HFFc6 (cell line): Measurements from ENCODE around the gene VWA1. TPM values are rescaled to one million over a fixed set of nuclear protein-coding genes. Genes with fewer than 3 reads are reported as not detected.

Source experiments
- DNase-seq: peaks from one replicate; pipeline ENCODE4 v3.0.0-alpha.2; 2018
- H3K27ac Mint-ChIP-seq: 2 replicates; pipeline ENCODE4 v1.8.0; 2020; ENCODE audit warnings: mild to moderate bottlenecking, mixed read lengths
- H3K27me3 Mint-ChIP-seq: 2 replicates; pipeline ENCODE4 v1.8.0; 2021; ENCODE audit warnings: mild to moderate bottlenecking, moderate library complexity, mixed read lengths; ENCODE audit not compliant: insufficient read depth
- H3K36me3 Mint-ChIP-seq: 2 replicates; pipeline ENCODE4 v1.8.0; 2021; ENCODE audit warnings: low read depth, mixed read lengths
- H3K4me1 Mint-ChIP-seq: 2 replicates; pipeline ENCODE4 v1.8.0; 2020; ENCODE audit warnings: low read depth, mixed read lengths
- H3K4me3 Mint-ChIP-seq: 2 replicates; pipeline ENCODE4 v1.8.0; 2020; ENCODE audit warnings: mild to moderate bottlenecking, moderate library complexity, mixed read lengths
- H3K9me3 Mint-ChIP-seq: 2 replicates; pipeline ENCODE4 v1.8.0; 2020; ENCODE audit warnings: mild to moderate bottlenecking, mixed read lengths
- total RNA-seq, 6 experiments: library from RNA; stranded (reverse); fragmentation: NEBNext Ultra II Directional; extraction: Animal tissue kit (Norgen Biotek cat#: 25700); gene quantifications; 2 replicates in 1 of 6; 3 replicates in 5 of 6; pipeline ENCODE4 v1.2.3, GENCODE V29; 2021
- TF ChIP-seq, protein P1 (sequence below): fragments of 200-600 bp; sonication (generic); IDR thresholded peaks from 2 replicates; pipeline ENCODE4 v1.5.0; 2021; ENCODE audit warnings: antibody characterized with exemption, mild to moderate bottlenecking

The VWA1 gene
- total RNA-seq, 6 experiments from 2014 or later: 0.12 to 0.33 (median 0.24) TPM; not detected in 1

DNA sequence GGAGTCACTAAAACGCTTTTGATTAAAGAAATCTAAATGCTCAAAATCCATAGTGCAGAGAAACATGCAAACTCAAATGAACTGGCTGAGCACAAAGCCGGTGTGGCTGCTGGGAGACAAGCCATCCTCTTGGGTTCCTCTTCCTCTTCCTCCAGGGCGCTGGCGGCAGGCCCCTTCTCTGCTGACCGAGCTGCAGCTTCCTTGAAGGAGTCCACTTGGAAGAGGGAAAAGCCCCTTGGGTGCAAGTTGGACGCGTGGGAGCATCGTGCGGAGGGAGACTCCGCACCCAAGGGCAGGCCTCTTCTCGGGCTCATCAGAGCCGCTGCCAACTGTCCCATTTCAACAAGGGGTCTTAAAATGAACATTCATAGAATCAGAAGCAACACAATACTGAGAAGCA lies 44.3 kb upstream of the VWA1 start:
- Mint-ChIP-seq H3K4me1 (no peaks in the 10 kb centered on the region), H3K36me3 (peaks cover 71% of the 10 kb centered on the region), H3K4me3 (no peak overlapping the region), H3K27me3 (no peaks in the 10 kb centered on the region), H3K27ac (no peak overlapping the region), H3K9me3 (no peaks in the 10 kb centered on the region)
- no peak for DNase-seq
- TF ChIP-seq, protein P1, sequence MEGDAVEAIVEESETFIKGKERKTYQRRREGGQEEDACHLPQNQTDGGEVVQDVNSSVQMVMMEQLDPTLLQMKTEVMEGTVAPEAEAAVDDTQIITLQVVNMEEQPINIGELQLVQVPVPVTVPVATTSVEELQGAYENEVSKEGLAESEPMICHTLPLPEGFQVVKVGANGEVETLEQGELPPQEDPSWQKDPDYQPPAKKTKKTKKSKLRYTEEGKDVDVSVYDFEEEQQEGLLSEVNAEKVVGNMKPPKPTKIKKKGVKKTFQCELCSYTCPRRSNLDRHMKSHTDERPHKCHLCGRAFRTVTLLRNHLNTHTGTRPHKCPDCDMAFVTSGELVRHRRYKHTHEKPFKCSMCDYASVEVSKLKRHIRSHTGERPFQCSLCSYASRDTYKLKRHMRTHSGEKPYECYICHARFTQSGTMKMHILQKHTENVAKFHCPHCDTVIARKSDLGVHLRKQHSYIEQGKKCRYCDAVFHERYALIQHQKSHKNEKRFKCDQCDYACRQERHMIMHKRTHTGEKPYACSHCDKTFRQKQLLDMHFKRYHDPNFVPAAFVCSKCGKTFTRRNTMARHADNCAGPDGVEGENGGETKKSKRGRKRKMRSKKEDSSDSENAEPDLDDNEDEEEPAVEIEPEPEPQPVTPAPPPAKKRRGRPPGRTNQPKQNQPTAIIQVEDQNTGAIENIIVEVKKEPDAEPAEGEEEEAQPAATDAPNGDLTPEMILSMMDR: no peak

- TF ChIP-seq, protein P1: no peak
- Mint-ChIP-seq H3K36me3 (peaks cover 58% of the 10 kb centered on the region), H3K4me1 (peaks cover 5% of the 10 kb centered on the region), H3K27ac (no peak overlapping the region), H3K4me3 (no peak overlapping the region), H3K9me3 (no peaks in the 10 kb centered on the region), H3K27me3 (no peaks in the 10 kb centered on the region)
- DNase-seq: no peak
Observed at GRCh38 chr1:1393014-1393413, 42.5 kb upstream of the VWA1 start.

DNA sequence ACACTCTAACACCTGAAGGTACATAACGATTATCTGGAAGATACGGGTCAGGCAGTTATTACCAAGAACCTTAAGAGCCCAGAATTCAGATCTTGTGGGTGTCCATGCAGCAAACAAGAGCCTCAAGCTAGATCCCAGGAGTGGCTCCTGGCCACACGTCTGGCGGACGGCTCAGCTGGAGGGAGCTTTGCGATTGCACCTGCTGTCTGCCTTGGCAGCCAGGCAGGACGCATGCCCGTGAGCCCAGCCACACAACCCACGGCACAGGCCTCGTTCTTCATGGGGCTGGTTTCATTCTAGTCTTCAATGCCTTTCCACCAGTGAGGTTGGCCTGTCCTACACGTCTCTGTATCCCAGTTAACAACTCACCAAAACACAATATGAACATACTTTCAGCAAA lies 42.1 kb upstream of the VWA1 start:
- Mint-ChIP-seq H3K36me3 (peaks cover 58% of the 10 kb centered on the region), H3K27ac (no peak overlapping the region), H3K4me3 (no peak overlapping the region), H3K4me1 (peaks cover 8% of the 10 kb centered on the region), H3K27me3 (no peaks in the 10 kb centered on the region), H3K9me3 (no peaks in the 10 kb centered on the region)
- no peak for DNase-seq
- TF ChIP-seq, protein P1: no peak

DNA sequence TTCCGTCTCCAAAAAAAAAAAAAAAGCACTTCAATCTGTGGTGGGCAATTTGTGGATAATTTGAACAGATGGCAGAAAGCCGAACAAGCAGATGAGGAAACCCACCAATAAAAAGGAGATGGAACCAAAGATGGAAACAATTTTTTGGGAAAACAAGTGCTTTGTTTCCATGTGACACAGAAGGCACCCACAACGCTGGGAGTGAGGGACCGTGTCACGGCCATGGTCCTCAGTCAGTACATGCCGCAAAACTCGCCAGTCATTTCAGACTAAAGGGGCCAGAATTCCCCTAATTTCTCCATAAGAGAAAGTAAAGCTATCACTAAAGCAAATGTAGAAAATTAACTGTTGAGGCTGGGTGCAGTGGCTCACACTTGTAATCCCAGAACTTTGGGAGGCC lies 41.4 kb upstream of the VWA1 start:
- Mint-ChIP-seq H3K9me3 (no peaks in the 10 kb centered on the region), H3K4me1 (peaks cover 8% of the 10 kb centered on the region), H3K36me3 (peaks cover 57% of the 10 kb centered on the region), H3K27ac (no peak overlapping the region), H3K27me3 (no peaks in the 10 kb centered on the region), H3K4me3 (no peak overlapping the region)
- no peak for DNase-seq
- TF ChIP-seq, protein P1: no peak

- peaks cover 55% of the 10 kb centered on the region for H3K36me3 Mint-ChIP-seq
- peaks cover 5% of the 10 kb centered on the region; the same call in 1 of the 2 replicates for H3K27me3 Mint-ChIP-seq
- H3K4me3 Mint-ChIP-seq: no peak overlapping the region
- no peak for DNase-seq
- no peak overlapping the region; the same call in 1 of the 2 replicates for H3K27ac Mint-ChIP-seq
- peaks cover 12% of the 10 kb centered on the region for H3K4me1 Mint-ChIP-seq
- no peaks in the 10 kb centered on the region for H3K9me3 Mint-ChIP-seq
- TF ChIP-seq, protein P1: no peak
Observed at GRCh38 chr1:1395166-1395565, 40.3 kb upstream of the VWA1 start.
